GM12878 (cell line): Measurements from ENCODE around the gene NR2E3. TPM values are rescaled to one million over a fixed set of nuclear protein-coding genes. Genes with fewer than 3 reads are reported as not detected.

Experiments used
- CBFB ChIP-seq: IDR thresholded peaks from 2 replicates; pipeline ENCODE4 v1.6.1; 2016; ENCODE audit warnings: antibody characterized with exemption, low read depth
- CEBPZ ChIP-seq: fragments of 150-350 bp; IDR thresholded peaks from 2 replicates; pipeline ENCODE4 v1.6.1; 2016; ENCODE audit warnings: low read depth, low read length
- CHD1 ChIP-seq: IDR thresholded peaks from 2 replicates; pipeline ENCODE4 v1.6.1; 2012; ENCODE audit warnings: low read depth, low read length, improper control_type of control experiment
- CTCF ChIP-seq, 3 experiments: IDR thresholded peaks in 2 of 3; conservative IDR thresholded peaks in 1 of 3; 2 replicates each; pipeline ENCODE4 v1.5.1; 2011; ENCODE audit warnings: low read depth in 3 of 3, low read length in 3 of 3, mild to moderate bottlenecking in 3 of 3, control low read depth in 2 of 3, moderate library complexity in 2 of 3, inconsistent platforms in 1 of 3, mixed read lengths in 1 of 3; ENCODE audit not compliant: control insufficient read depth in 2 of 3, insufficient read depth in 1 of 3; ENCODE audit errors: extremely low read depth in 1 of 3
- E2F8 ChIP-seq: fragments of 450-650 bp; IDR thresholded peaks from 2 replicates; pipeline ENCODE4 v1.6.1; 2018; ENCODE audit warnings: mild to moderate bottlenecking, low read depth, moderate library complexity; ENCODE audit not compliant: partially characterized antibody
- E4F1 ChIP-seq: fragments of 450-650 bp; IDR thresholded peaks from 2 replicates; pipeline ENCODE4 v1.6.1; 2018; ENCODE audit warnings: borderline replicate concordance, mild to moderate bottlenecking; ENCODE audit not compliant: partially characterized antibody
- FOXM1 ChIP-seq: IDR thresholded peaks from 2 replicates; pipeline ENCODE4 v1.6.1; 2012; ENCODE audit warnings: low read depth, mild to moderate bottlenecking, inconsistent platforms, low read length, moderate library complexity
- JUND ChIP-seq: IDR thresholded peaks from 2 replicates; pipeline ENCODE4 v1.6.1; 2012; ENCODE audit warnings: low read depth, mild to moderate bottlenecking, low read length, improper control_type of control experiment, moderate library complexity
- KAT2A ChIP-seq: conservative IDR thresholded peaks from 2 replicates; pipeline ENCODE4 v1.6.1; 2011; ENCODE audit warnings: low read depth, low read length; ENCODE audit not compliant: control insufficient read depth
- MEF2A ChIP-seq: IDR thresholded peaks from 2 replicates; pipeline ENCODE4 v1.6.1; 2011; ENCODE audit warnings: low read depth, mild to moderate bottlenecking, low read length, moderate library complexity; ENCODE audit not compliant: insufficient read depth
- MEF2B ChIP-seq: fragments of 450-650 bp; IDR thresholded peaks from 2 replicates; pipeline ENCODE4 v1.6.1; 2018; ENCODE audit warnings: mild to moderate bottlenecking, moderate library complexity; ENCODE audit not compliant: partially characterized antibody, poor library complexity, severe bottlenecking
- MXI1 ChIP-seq: fragments of 150-350 bp; IDR thresholded peaks from 2 replicates; pipeline ENCODE4 v1.6.1; 2011; ENCODE audit warnings: low read depth, mild to moderate bottlenecking, inconsistent platforms, low read length, improper control_type of control experiment
- NFXL1 ChIP-seq: fragments of 450-650 bp; IDR thresholded peaks from 2 replicates; pipeline ENCODE4 v1.6.1; 2017; ENCODE audit warnings: antibody characterized with exemption, mild to moderate bottlenecking, borderline replicate concordance
- NR2F1 ChIP-seq: fragments of 450-650 bp; conservative IDR thresholded peaks from 2 replicates; pipeline ENCODE4 v1.6.1; 2017; ENCODE audit warnings: mild to moderate bottlenecking
- RFX5 ChIP-seq: IDR thresholded peaks from 2 replicates; pipeline ENCODE4 v1.6.1; 2011; ENCODE audit warnings: low read depth, low read length, improper control_type of control experiment
- STAT3 ChIP-seq: IDR thresholded peaks from 2 replicates; pipeline ENCODE4 v1.6.1; 2011; ENCODE audit warnings: low read depth, low read length, improper control_type of control experiment
- TCF12 ChIP-seq: IDR thresholded peaks from 2 replicates; pipeline ENCODE4 v1.6.1; 2011; ENCODE audit warnings: low read depth, mild to moderate bottlenecking, low read length
- USF2 ChIP-seq: IDR thresholded peaks from 2 replicates; pipeline ENCODE4 v1.6.1; 2011; ENCODE audit warnings: low read depth, low read length, improper control_type of control experiment, borderline replicate concordance
- ZZZ3 ChIP-seq: IDR thresholded peaks from 2 replicates; pipeline ENCODE4 v1.6.1; 2011; ENCODE audit warnings: low read depth; ENCODE audit not compliant: control insufficient read depth, insufficient read length
- polyA plus RNA-seq, 11 experiments: library from polyadenylated mRNA; depleted of rRNA in 4 of 11; unstranded in 6 of 11; stranded (reverse) in 5 of 11; fragments of >200 nt; fragmentation: Nextera tagmentation in 4 of 11; fragmentation: Illumina TruSeq in 1 of 11; extraction: Ambion mirVana in 4 of 11; extraction: Trizol in 1 of 11; gene quantifications; 1 replicate in 1 of 11; 2 replicates in 10 of 11; pipeline versions ENCODE4 v1.2.1 to v1.2.3, GENCODE V29; 2011 to 2016; ENCODE audit warnings: inconsistent platforms in 2 of 11, missing spikeins in 2 of 11, low read depth in 1 of 11
- total RNA-seq, 4 experiments: library from RNA; depleted of rRNA in 3 of 4; stranded (reverse); fragments of >200 nt in 3 of 4; fragmentation: Illumina TruSeq in 1 of 4; extraction: Trizol in 1 of 4; gene quantifications; 2 replicates each; pipeline versions ENCODE4 v1.2.1 to v1.2.3, GENCODE V29; 2013 to 2021

The NR2E3 gene
- total and polyA plus RNA-seq, 10 of the 15 experiments (the other 5 are each of a cell fraction or from before 2014, with no cell fraction given): 0.05 to 0.11 (median 0.11) TPM; not detected in 7

GRCh38 chr15:71785996-71786395, 24.4 kb upstream of the NR2E3 start (continued):
- TF ChIP-seq E4F1 (no peak), USF2 (no peak), NR2F1 (no peak), KAT2A (no peak), MEF2B (peak; percentile 79), MEF2A (peak; percentile 92), ZZZ3 (no peak), CTCF (IDR thresholded peaks at IDR 0.05 in 2 of 3, conservative IDR thresholded peaks at IDR 0.05 in 1 of 3; ENCODE audit: control insufficient read depth in 2 of 3, extremely low read depth in 1 of 3, insufficient read depth in 1 of 3, low read depth in 3 of 3, low read length in 3 of 3) (no peak), JUND (no peak), CBFB (no peak), STAT3 (no peak), NFXL1 (no peak), FOXM1 (no peak), TCF12 (no peak), CEBPZ (no peak), MXI1 (no peak), E2F8 (no peak), RFX5 (no peak), CHD1 (no peak)
